ENCODE data around the gene BICDL1. TPM values are rescaled to one million over a fixed set of nuclear protein-coding genes. Genes with fewer than 3 reads are reported as not detected.

Gene BICDL1
- total and polyA plus RNA-seq, 2 donors (not counting 3 experiments of a cell fraction or from before 2014, with no cell fraction given) = 0.19 TPM; not detected in 1

DNA sequence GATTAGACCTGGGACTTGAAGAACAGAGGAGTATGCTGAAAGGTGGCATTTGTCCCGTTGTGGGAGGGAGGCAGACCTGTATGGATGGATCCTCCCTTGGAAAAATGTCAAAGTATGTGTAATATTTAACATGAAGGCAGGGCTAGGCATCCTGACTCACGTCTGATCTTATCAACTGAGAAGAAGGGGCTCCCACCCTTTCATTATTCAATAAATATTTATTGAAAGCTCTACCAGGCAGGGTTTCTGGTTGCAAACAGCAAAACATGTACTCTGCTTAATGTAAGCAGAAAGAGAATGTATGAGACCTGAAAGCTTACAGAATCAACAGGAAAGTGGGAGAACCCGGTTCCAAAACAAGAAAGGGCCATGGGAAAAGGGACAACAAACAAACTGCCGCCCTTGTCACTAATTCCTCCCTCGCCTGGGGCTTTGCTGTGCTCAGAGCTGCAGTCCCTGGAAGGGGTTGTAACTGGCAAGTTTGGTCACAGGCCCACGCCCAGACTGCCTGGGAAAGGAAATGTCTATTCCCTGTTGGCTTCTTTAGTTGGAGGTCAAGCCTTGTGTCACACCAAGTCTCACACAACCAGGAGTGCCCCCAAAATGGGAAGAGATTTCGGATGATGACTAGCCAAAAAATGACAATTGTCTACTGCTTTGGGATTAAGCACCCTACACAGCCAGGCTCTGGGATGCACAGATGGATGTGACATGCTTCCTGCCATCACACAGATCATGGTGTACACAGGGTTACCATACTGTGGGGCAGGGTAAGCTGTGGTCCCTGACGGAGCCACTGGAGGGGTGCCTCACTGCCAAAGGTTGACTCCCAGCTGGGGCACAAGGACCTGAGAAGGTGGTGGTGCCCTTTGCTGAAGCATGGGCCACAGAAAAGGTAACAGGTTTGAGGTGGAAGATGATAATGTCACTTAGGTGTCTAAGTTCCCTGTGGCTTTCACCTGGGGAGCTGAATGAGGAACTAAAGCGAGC lies 90.7 kb downstream of the BICDL1 start:
- no peaks in the 10 kb centered on the region for H3K4me1 ChIP-seq (ENCODE audit: control insufficient read depth, extremely low read depth, insufficient read depth, low read length)
- no peaks in the 10 kb centered on the region for H3K79me2 ChIP-seq (ENCODE audit: control insufficient read depth, insufficient read depth, low read length)
- no peak overlapping the region for H3K27ac ChIP-seq (ENCODE audit: insufficient read depth, low read depth, low read length)
- intact Hi-C loops (cut with micrococcal nuclease) (no loop called here), dilution Hi-C loops (cut with MboI; ENCODE audit: extremely low pct_ligation_motif_present, low sequenced_read_pairs) (no loop called here)
- CTCF ChIA-PET = no interaction called here
- H3K9ac ChIP-seq (replicated peaks; ENCODE audit: extremely low read depth, insufficient read depth, low read length) = no peak overlapping the region
- TF ChIP-seq FOS (IDR thresholded peaks at IDR 0.05; ENCODE audit: borderline replicate concordance, insufficient read depth, low read length) (no peak), POLR2AphosphoS5 (IDR thresholded peaks at IDR 0.05; ENCODE audit: insufficient read depth, low read depth, low read length) (no peak)
- TF ChIP-seq, protein P1, sequence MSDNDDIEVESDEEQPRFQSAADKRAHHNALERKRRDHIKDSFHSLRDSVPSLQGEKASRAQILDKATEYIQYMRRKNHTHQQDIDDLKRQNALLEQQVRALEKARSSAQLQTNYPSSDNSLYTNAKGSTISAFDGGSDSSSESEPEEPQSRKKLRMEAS (IDR thresholded peaks at IDR 0.05; ENCODE audit: insufficient read depth, insufficient read length) = no peak
- no TSS peak for BruUV-seq (replicated peaks)
- H3K36me3 ChIP-seq (ENCODE audit: control insufficient read depth in 2 of 2, extremely low read depth in 1 of 2, insufficient read depth in 2 of 2, low read length in 2 of 2) = no peaks in the 10 kb centered on the region
- no peak overlapping the region for H3K4me2 ChIP-seq (ENCODE audit: insufficient read depth, low read length)
- POLR2A ChIA-PET = no interaction called here
- H4K20me1 ChIP-seq (replicated peaks; ENCODE audit: control insufficient read depth, extremely low read depth, insufficient read depth, low read length) = no peaks in the 10 kb centered on the region
- H3K27me3 ChIP-seq (ENCODE audit: control insufficient read depth in 2 of 2, insufficient read depth in 2 of 2, low read length in 2 of 2) = peaks cover 0 to 3% of the 10 kb centered on the region in 2 experiments
- no peaks in the 10 kb centered on the region for H3K9me3 ChIP-seq (replicated peaks; ENCODE audit: control insufficient read depth, insufficient read depth, low read length)
- DNase-seq (ENCODE audit: low read depth, low spot score) (no peak), FAIRE-seq (no peak)
- H3K9me1 ChIP-seq (replicated peaks; ENCODE audit: control insufficient read depth, extremely low read depth, insufficient read depth, low read length) = no peaks in the 10 kb centered on the region
- no peak overlapping the region for H3K4me3 ChIP-seq (replicated peaks in 1 of 3; ENCODE audit: insufficient read depth in 1 of 3, low read depth in 1 of 3, low read length in 3 of 3)
- no peak overlapping the region for H2AFZ ChIP-seq (ENCODE audit: low read depth, low read length)

DNA sequence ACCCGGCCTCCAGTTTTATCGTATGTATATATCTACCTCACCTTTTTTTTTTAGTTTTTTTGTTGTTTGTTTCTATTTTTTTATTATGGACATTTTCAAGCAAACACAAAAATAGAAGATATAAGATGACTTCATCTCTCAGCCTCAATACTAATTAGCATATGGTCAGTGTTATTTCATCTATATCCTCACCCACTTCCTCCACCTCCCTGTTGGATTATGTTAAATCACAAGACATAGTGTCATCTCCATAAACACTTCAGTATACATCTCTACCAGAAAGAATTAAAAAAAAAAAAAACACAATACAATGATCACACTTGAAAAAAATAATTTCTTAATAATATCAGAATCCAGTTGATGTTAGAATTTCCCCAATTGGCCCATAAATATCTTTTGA lies 92.6 kb downstream of the BICDL1 start:
- DNase-seq (ENCODE audit: low read depth, low spot score) (no peak), FAIRE-seq (no peak)
- no peak overlapping the region for H3K9ac ChIP-seq (replicated peaks; ENCODE audit: extremely low read depth, insufficient read depth, low read length)
- H3K9me1 ChIP-seq (replicated peaks; ENCODE audit: control insufficient read depth, extremely low read depth, insufficient read depth, low read length) = no peaks in the 10 kb centered on the region
- H3K4me3 ChIP-seq (replicated peaks in 1 of 3; ENCODE audit: insufficient read depth in 1 of 3, low read depth in 1 of 3, low read length in 3 of 3) = no peak overlapping the region
- H3K4me1 ChIP-seq (ENCODE audit: control insufficient read depth, extremely low read depth, insufficient read depth, low read length) = peaks cover under 1% of the 10 kb centered on the region
- ChIA-PET CTCF (no interaction called here), POLR2A (no interaction called here)
- no peak overlapping the region for H2AFZ ChIP-seq (ENCODE audit: low read depth, low read length)
- dilution Hi-C loops (cut with MboI; ENCODE audit: extremely low pct_ligation_motif_present, low sequenced_read_pairs) = no loop called here
- no peaks in the 10 kb centered on the region for H3K79me2 ChIP-seq (ENCODE audit: control insufficient read depth, insufficient read depth, low read length)
- intact Hi-C loops (cut with micrococcal nuclease) = no loop called here
- no peak for TF ChIP-seq GATA2 (IDR thresholded peaks at IDR 0.05; ENCODE audit: insufficient read depth, insufficient read length, low read depth, low read length)
- no peak for TF ChIP-seq JUN (IDR thresholded peaks at IDR 0.05; ENCODE audit: borderline replicate concordance, insufficient read depth, insufficient read length, low read depth)
- TF ChIP-seq POLR2A (IDR thresholded peaks at IDR 0.05; ENCODE audit: low read depth, low read length) = no peak
- TF ChIP-seq, protein P1 (IDR thresholded peaks at IDR 0.05; ENCODE audit: insufficient read depth, insufficient read length) = no peak
- no peak for TF ChIP-seq MYC (IDR thresholded peaks at IDR 0.05; ENCODE audit: low read depth, low read length)
- BruUV-seq (replicated peaks) = no TSS peak
- H3K27me3 ChIP-seq (ENCODE audit: control insufficient read depth in 2 of 2, insufficient read depth in 2 of 2, low read length in 2 of 2) = peaks cover 0 to 3% of the 10 kb centered on the region in 2 experiments
- H4K20me1 ChIP-seq (replicated peaks; ENCODE audit: control insufficient read depth, extremely low read depth, insufficient read depth, low read length) = no peaks in the 10 kb centered on the region
- H3K36me3 ChIP-seq (ENCODE audit: control insufficient read depth in 2 of 2, extremely low read depth in 1 of 2, insufficient read depth in 2 of 2, low read length in 2 of 2) = no peaks in the 10 kb centered on the region
- H3K4me2 ChIP-seq (ENCODE audit: insufficient read depth, low read length) = no peak overlapping the region
- H3K27ac ChIP-seq (ENCODE audit: insufficient read depth, low read depth, low read length) = no peak overlapping the region
- no peaks in the 10 kb centered on the region for H3K9me3 ChIP-seq (replicated peaks; ENCODE audit: control insufficient read depth, insufficient read depth, low read length)

All from endothelial cell of umbilical vein (primary cell).